ENCODE data around the gene SMCO1.
"Not testable (repeated sequence)": the region's sequence is repeated elsewhere in the genome, so short reads cannot be mapped to it uniquely, and the experiment has no call there.

Gene SMCO1

GRCh38 chr3:196506687-196507086 lies 8.5 kb downstream of the SMCO1 start:
- peaks cover 19% of the 10 kb centered on the region for H3K4me1 ChIP-seq (ENCODE audit: insufficient read depth, low read length, poor library complexity, severe bottlenecking)
- no peak overlapping the region for H3K4me2 ChIP-seq (ENCODE audit: low read depth, low read length, poor library complexity, severe bottlenecking)
- H3K9me3 ChIP-seq (ENCODE audit: insufficient read depth, low read depth, low read length), result peaks cover 13% of the 10 kb centered on the region; the same call in 1 of the 2 replicates
- H3K36me3 ChIP-seq (ENCODE audit: insufficient read depth, low read length), result peaks cover 6% of the 10 kb centered on the region; the same call in 1 of the 2 replicates
- H3F3A ChIP-seq (ENCODE audit: low read depth), result peaks cover 9% of the 10 kb centered on the region; the same call in 1 of the 2 replicates
- H2AFZ ChIP-seq (ENCODE audit: low read length), result no peak overlapping the region
- H3K9me2 ChIP-seq (replicated peaks; ENCODE audit: low read depth, low read length), result no peaks in the 10 kb centered on the region
- H3K9ac ChIP-seq (ENCODE audit: low read depth, low read length, poor library complexity, severe bottlenecking), result no peak overlapping the region
- no peak overlapping the region for H3K4me3 ChIP-seq (ENCODE audit: low read length, poor library complexity, severe bottlenecking)
- peaks cover 16% of the 10 kb centered on the region for H4K20me1 ChIP-seq (ENCODE audit: insufficient read depth, low read length, poor library complexity, severe bottlenecking)
- H3K27me3 ChIP-seq (ENCODE audit: insufficient read depth, low read length, poor library complexity, severe bottlenecking), result peaks cover 16% of the 10 kb centered on the region
- TF ChIP-seq CTCF (conservative IDR thresholded peaks at IDR 0.05; ENCODE audit: low read length) (no peak), EZH2phosphoT487 (IDR thresholded peaks at IDR 0.05; ENCODE audit: borderline replicate concordance) (no peak)
- peaks cover 69% of the 10 kb centered on the region for H3K79me2 ChIP-seq (ENCODE audit: insufficient read depth, low read length)

GRCh38 chr3:196504556-196504955 lies 10.6 kb downstream of the SMCO1 start:
- Histone ChIP-seq H3K79me2 (ENCODE audit: insufficient read depth, low read length) (peaks cover 75% of the 10 kb centered on the region), H2AFZ (ENCODE audit: low read length) (no peak overlapping the region), H3F3A (ENCODE audit: low read depth) (peaks cover 8% of the 10 kb centered on the region; the same call in 1 of the 2 replicates), H3K9me3 (ENCODE audit: insufficient read depth, low read depth, low read length) (peaks cover 13% of the 10 kb centered on the region; the same call in 1 of the 2 replicates), H3K4me2 (ENCODE audit: low read depth, low read length, poor library complexity, severe bottlenecking) (peak overlapping the region; percentile 66), H3K9ac (ENCODE audit: low read depth, low read length, poor library complexity, severe bottlenecking) (peak overlapping the region; percentile 60), H3K4me3 (ENCODE audit: low read length, poor library complexity, severe bottlenecking) (peak overlapping the region; percentile 67), H3K9me2 (replicated peaks; ENCODE audit: low read depth, low read length) (no peaks in the 10 kb centered on the region), H3K36me3 (ENCODE audit: insufficient read depth, low read length) (peaks cover 25% of the 10 kb centered on the region), H3K27me3 (ENCODE audit: insufficient read depth, low read length, poor library complexity, severe bottlenecking) (peaks cover 34% of the 10 kb centered on the region), H3K4me1 (ENCODE audit: insufficient read depth, low read length, poor library complexity, severe bottlenecking) (peaks cover 9% of the 10 kb centered on the region), H4K20me1 (ENCODE audit: insufficient read depth, low read length, poor library complexity, severe bottlenecking) (peaks cover 35% of the 10 kb centered on the region)
- TF ChIP-seq EZH2phosphoT487 (IDR thresholded peaks at IDR 0.05; ENCODE audit: borderline replicate concordance) (no peak), CTCF (conservative IDR thresholded peaks at IDR 0.05; ENCODE audit: low read length) (no peak)

GRCh38 chr3:196504077-196504398 lies 11.1 kb downstream of the SMCO1 start:
- Histone ChIP-seq H3K27me3 (ENCODE audit: insufficient read depth, low read length, poor library complexity, severe bottlenecking) (peaks cover 39% of the 10 kb centered on the region), H3K4me3 (ENCODE audit: low read length, poor library complexity, severe bottlenecking) (peak overlapping the region; percentile 67)
- H3K4me1 ChIP-seq (ENCODE audit: insufficient read depth, low read length, poor library complexity, severe bottlenecking), result not testable (repeated sequence)

More at GRCh38 chr3:196504077-196504398, 11.1 kb downstream of the SMCO1 start:
- peak overlapping the region; percentile 60 for H3K9ac ChIP-seq (ENCODE audit: low read depth, low read length, poor library complexity, severe bottlenecking)
- not testable (repeated sequence) for H3K9me2 ChIP-seq (replicated peaks; ENCODE audit: low read depth, low read length); H3F3A ChIP-seq (ENCODE audit: low read depth); H2AFZ ChIP-seq (ENCODE audit: low read length)
- H3K36me3 ChIP-seq (ENCODE audit: insufficient read depth, low read length), result peaks cover 30% of the 10 kb centered on the region
- peaks cover 76% of the 10 kb centered on the region for H3K79me2 ChIP-seq (ENCODE audit: insufficient read depth, low read length)
- H3K4me2 ChIP-seq (ENCODE audit: low read depth, low read length, poor library complexity, severe bottlenecking), result peak overlapping the region; percentile 66
- H3K9me3 ChIP-seq (ENCODE audit: insufficient read depth, low read depth, low read length), result peaks cover 13% of the 10 kb centered on the region; the same call in 1 of the 2 replicates
- H4K20me1 ChIP-seq (ENCODE audit: insufficient read depth, low read length, poor library complexity, severe bottlenecking), result peaks cover 41% of the 10 kb centered on the region
